Keratinocyte (primary cell): ENCODE results near the gene TTC39B.

ENCODE experiments used
- CTCF ChIP-seq, 3 experiments: IDR thresholded peaks in 1 of 3; conservative IDR thresholded peaks in 1 of 3; optimal IDR thresholded peaks in 1 of 3; 2 replicates in 2 of 3; 3 replicates in 1 of 3; pipeline versions ENCODE3 to v1.5.1; 2011; ENCODE audit warnings: low read length in 3 of 3, mild to moderate bottlenecking in 3 of 3, moderate library complexity in 2 of 3, control low read depth in 1 of 3, inconsistent platforms in 1 of 3; ENCODE audit not compliant: insufficient read depth in 2 of 3; ENCODE audit errors: extremely low read depth in 1 of 3
- EZH2 ChIP-seq: IDR thresholded peaks from one replicate; pipeline ENCODE4 v1.6.1; 2012; ENCODE audit warnings: inconsistent platforms, mild to moderate bottlenecking, low read length, moderate library complexity

DNA sequence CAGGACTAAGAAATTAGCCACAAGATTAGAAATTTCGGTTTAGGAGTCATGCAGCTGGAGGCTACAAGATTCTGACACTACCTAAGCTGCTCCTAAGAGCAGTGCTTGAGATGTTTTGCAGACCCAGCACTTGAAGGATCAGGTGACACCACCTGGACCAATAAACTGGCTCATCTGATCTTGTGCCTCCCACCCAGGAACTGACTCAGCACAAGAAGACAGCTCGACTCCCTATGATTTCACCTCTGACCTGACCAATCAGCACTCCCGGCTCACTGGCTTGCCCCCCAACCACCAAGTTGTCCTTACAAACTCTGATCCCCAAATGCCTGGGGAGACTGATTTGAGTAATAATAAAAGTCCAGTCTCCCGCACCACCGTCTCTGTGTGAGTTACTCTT is 170.4 kb downstream of the TTC39B start:
- no peak for TF ChIP-seq CTCF (optimal IDR thresholded peaks at IDR 0.05 in 1 of 3, IDR thresholded peaks at IDR 0.05 in 1 of 3, conservative IDR thresholded peaks at IDR 0.05 in 1 of 3; ENCODE audit: extremely low read depth in 1 of 3, insufficient read depth in 2 of 3, low read length in 3 of 3)
- TF ChIP-seq EZH2 = no peak
